Left ventricle myocardium inferior (tissue), 1 donor: ENCODE data around the gene ATP5F1C. TPM values are rescaled to one million over a fixed set of nuclear protein-coding genes. Genes with fewer than 3 reads are reported as not detected.

Source experiments
- DNase-seq: peaks from one replicate; pipeline ENCODE4 v3.0.0-alpha.2; 2020
- H3K27ac ChIP-seq: fragments of 200-600 bp; replicated peaks from 2 replicates; pipeline ENCODE4 v1.8.0; 2021
- H3K27me3 ChIP-seq: fragments of 200-600 bp; 2 replicates; pipeline ENCODE4 v1.8.0; 2021; ENCODE audit warnings: low read depth
- H3K36me3 ChIP-seq: fragments of 200-600 bp; 2 replicates; pipeline ENCODE4 v1.8.0; 2021
- H3K4me1 ChIP-seq: fragments of 200-600 bp; 2 replicates; pipeline ENCODE4 v1.8.0; 2021
- H3K4me3 ChIP-seq: fragments of 200-600 bp; 2 replicates; pipeline ENCODE4 v1.8.0; 2021; ENCODE audit warnings: mild to moderate bottlenecking, moderate library complexity
- H3K9me3 ChIP-seq: fragments of 200-600 bp; replicated peaks from 2 replicates; pipeline ENCODE4 v1.8.0; 2021
- CTCF ChIP-seq: fragments of 200-600 bp; IDR thresholded peaks from 2 replicates; pipeline ENCODE4 v1.8.0; 2021; ENCODE audit warnings: antibody characterized with exemption, mild to moderate bottlenecking, borderline replicate concordance
- intact Hi-C: fragments of 100-400 bp; cut with micrococcal nuclease; formaldehyde crosslinking; loops from one replicate; pipeline ENCODE4 v1.11.0; 2022
- total RNA-seq: library from RNA; stranded (reverse); fragmentation: NEBNext Ultra II Directional; extraction: Animal tissue kit (Norgen Biotek cat#: 25700); gene quantifications from one replicate; pipeline ENCODE4 v1.2.1, GENCODE V29; 2021
- donor health status: DM: no; HTN: yes; CAD: no; lungs with severe emphysema.

ATP5F1C gene
- total RNA-seq, 1 donor from 2014 or later = 743 TPM

- H3K27me3 ChIP-seq = no peaks in the 10 kb centered on the region
- DNase-seq = no peak
- no peaks in the 10 kb centered on the region for H3K9me3 ChIP-seq
- peak overlapping the region; percentile 97 for H3K27ac ChIP-seq
- H3K36me3 ChIP-seq = peaks cover 5% of the 10 kb centered on the region
- peak overlapping the region; percentile 94 for H3K4me3 ChIP-seq
- TF ChIP-seq CTCF = no peak
- H3K4me1 ChIP-seq = peaks cover 97% of the 10 kb centered on the region
- intact Hi-C loops = no loop called here
Measured at GRCh38 chr10:7787150-7787856, 674 bp upstream of the ATP5F1C start.

- DNase-seq = no peak
- intact Hi-C loops = no loop called here
Measured at GRCh38 chr10:7788639-7789286, 786 bp downstream of the ATP5F1C start.

DNA sequence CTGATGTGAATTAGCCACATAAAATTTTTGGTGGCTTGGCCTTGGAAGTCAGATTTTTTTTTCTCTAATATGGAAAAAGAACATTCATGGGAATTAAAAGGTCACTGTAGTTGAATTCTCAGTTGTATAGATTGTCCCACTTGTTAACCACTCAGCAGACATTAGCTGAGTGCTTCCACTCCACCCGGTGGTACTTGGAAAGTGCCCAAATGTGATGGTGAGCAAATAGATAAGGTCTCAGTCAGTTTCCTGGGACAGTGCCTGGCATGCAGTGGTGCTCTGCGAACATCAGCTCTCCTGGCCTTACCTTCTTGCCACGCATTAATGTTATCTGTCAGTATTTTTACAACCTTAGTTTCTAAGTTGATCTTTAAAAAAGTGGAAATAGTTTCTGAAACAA lies 1.4 kb downstream of the ATP5F1C start:
- no peaks in the 10 kb centered on the region for H3K36me3 ChIP-seq
- no peak for TF ChIP-seq CTCF
- peaks cover 98% of the 10 kb centered on the region for H3K4me1 ChIP-seq
- H3K27me3 ChIP-seq = no peaks in the 10 kb centered on the region
- H3K27ac ChIP-seq = peak overlapping the region; percentile 97
- intact Hi-C loops = no loop called here
- H3K9me3 ChIP-seq = no peaks in the 10 kb centered on the region
- DNase-seq = peak; percentile 49
- peak overlapping the region; percentile 94 for H3K4me3 ChIP-seq

More at GRCh38 chr10:7788639-7789286, 786 bp downstream of the ATP5F1C start:
- no peaks in the 10 kb centered on the region for H3K9me3 ChIP-seq
- peaks cover 98% of the 10 kb centered on the region for H3K4me1 ChIP-seq
- H3K27ac ChIP-seq = peak overlapping the region; percentile 97
- no peaks in the 10 kb centered on the region for H3K27me3 ChIP-seq
- peak overlapping the region; percentile 94 for H3K4me3 ChIP-seq
- no peak for TF ChIP-seq CTCF
- no peaks in the 10 kb centered on the region for H3K36me3 ChIP-seq

DNA sequence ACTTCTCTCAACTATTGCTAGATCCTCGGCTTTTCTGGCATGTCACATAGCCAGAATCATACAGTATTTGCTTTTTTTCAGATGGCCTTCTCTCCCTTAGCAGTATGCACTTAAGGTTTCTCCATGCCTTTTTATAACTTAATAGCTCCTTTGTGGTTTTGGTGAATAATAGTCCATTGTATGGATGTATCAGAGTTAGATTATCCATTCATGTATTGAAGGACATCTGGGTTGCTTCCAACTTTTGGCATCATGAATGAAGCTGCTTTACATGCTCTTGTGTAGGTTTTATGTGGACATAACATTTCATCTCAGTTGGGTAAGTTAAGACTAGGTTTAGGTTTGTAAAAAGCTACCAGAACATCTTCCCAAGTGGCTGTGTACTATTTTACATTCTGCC lies 4.6 kb downstream of the ATP5F1C start:
- Histone ChIP-seq H3K4me3 (no peak overlapping the region), H3K36me3 (peaks cover 13% of the 10 kb centered on the region), H3K9me3 (no peaks in the 10 kb centered on the region), H3K27ac (no peak overlapping the region), H3K4me1 (peaks cover 98% of the 10 kb centered on the region), H3K27me3 (no peaks in the 10 kb centered on the region)
- no peak for DNase-seq
- no peak for TF ChIP-seq CTCF
- intact Hi-C loops = no loop called here

DNA sequence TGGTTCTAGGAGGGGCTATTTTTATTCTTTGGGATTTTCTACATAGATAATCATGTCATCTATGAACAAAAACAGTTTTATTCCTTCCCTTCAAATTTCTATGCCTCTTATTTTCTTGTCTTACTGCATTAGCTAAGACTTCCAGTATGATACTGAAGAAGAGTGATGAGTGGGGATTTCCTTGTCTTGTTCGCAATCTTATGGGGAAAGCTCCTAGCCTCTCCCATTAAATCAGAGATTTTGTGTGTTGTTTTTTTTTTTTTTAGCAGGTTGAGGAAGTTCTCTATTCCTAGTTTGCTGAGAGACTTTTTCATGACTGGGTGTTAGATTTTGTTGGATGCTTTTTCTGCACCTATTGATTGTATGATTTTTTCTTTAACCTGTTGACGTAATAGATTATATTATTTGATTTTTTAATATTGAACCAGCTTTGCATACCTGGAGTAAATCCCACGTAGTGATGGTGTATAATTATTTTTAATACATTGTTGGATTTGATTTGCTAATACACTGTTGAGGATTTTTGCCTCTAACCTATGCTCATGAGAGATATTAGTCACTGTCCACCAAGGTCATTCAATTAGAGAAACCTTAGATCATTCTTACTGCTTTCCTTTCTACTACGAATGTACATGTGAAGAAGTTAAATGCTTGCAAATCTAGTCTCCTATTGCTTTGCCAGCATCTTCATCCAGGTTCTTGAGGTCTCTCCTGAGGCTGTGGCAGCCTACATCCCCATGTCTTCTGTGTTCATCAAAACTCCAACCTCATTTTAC lies 6.5 kb downstream of the ATP5F1C start:
- Histone ChIP-seq H3K9me3 (no peaks in the 10 kb centered on the region), H3K27ac (peak overlapping the region; percentile 4), H3K4me3 (peak overlapping the region; percentile 9), H3K36me3 (peaks cover 32% of the 10 kb centered on the region), H3K4me1 (peaks cover 91% of the 10 kb centered on the region), H3K27me3 (no peaks in the 10 kb centered on the region)
- intact Hi-C loops = no loop called here
- no peak for TF ChIP-seq CTCF
- no peak for DNase-seq
